SU-DHL-6 (cell line): ENCODE results near the gene TRIP6.

ENCODE experiments used
- CTCF ChIP-seq: fragments of 200-600 bp; sonication (generic); IDR thresholded peaks from one replicate; pipeline ENCODE4 v1.5.1; 2017; ENCODE audit warnings: antibody characterized with exemption, mild to moderate bottlenecking, low read length, moderate library complexity; ENCODE audit not compliant: insufficient read depth, poor library complexity, severe bottlenecking
- EZH2phosphoT487 ChIP-seq: fragments of 200-600 bp; sonication (generic), shearing (Covaris generic); conservative IDR thresholded peaks from 2 replicates; pipeline ENCODE4 v1.6.1; 2018; ENCODE audit warnings: mild to moderate bottlenecking, antibody characterized with exemption, low read length, moderate library complexity, mixed read lengths

DNA sequence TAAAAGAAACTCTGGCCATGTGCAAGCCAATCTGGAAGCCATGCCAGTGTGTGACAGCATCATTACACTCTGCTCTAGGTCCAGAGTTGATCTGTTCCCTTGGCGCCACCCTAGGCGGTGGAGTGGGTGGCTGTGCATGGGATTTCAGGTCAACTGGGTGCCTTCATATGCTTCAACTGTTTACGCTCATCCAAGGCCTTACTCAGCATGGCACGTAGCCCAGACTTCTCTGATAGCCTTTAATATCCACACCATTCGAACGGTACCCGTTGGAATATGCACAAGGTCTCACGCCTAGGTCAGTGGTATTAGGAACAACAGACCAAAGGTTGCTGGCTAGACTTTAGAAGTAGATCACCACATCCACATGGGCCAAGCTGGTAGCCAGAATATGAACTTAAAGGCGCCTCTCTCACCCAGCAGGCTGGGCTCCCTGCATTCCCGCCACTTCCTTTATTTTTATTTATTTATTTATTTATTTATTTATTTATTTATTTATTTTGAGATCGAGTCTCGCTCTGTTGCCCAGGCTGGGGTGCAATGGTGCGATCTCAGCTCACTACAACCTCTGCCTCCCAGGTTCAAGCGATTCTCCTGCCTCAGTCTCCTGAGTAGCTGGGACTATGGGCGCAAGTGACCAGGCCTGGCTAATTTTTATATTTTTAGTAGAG lies 47.2 kb downstream of the TRIP6 start:
- TF ChIP-seq CTCF (no peak), EZH2phosphoT487 (no peak)
